GM23248 (cell line): ENCODE data around the gene ZBTB44. TPM values are rescaled to one million over a fixed set of nuclear protein-coding genes. Genes with fewer than 3 reads are reported as not detected.
"Not testable (repeated sequence)": the region's sequence is repeated elsewhere in the genome, so short reads cannot be mapped to it uniquely, and the experiment has no call there.

Experiments
- DNase-seq: peaks from one replicate; pipeline ENCODE4 v3.0.0-alpha.2; 2015
- H2AFZ ChIP-seq: fragments of 200-600 bp; sonication (generic); 2 replicates; pipeline ENCODE4 v1.6.1; 2016; ENCODE audit warnings: antibody characterized with exemption
- H3F3A ChIP-seq: fragments of 200-600 bp; sonication (generic); 2 replicates; pipeline ENCODE4 v1.6.1; 2016; ENCODE audit warnings: mild to moderate bottlenecking, antibody characterized with exemption, mixed run types; ENCODE audit not compliant: insufficient read depth
- H3K27ac ChIP-seq: fragments of 200-600 bp; sonication (generic); 2 replicates; pipeline ENCODE4 v1.5.1; 2016; ENCODE audit warnings: mild to moderate bottlenecking
- H3K27me3 ChIP-seq: fragments of 200-600 bp; sonication (generic); replicated peaks from 2 replicates; pipeline ENCODE4 v1.6.1; 2016; ENCODE audit warnings: mild to moderate bottlenecking; ENCODE audit not compliant: insufficient read depth
- H3K36me3 ChIP-seq: fragments of 200-600 bp; sonication (generic); 2 replicates; pipeline ENCODE4 v1.6.1; 2016; ENCODE audit warnings: low read depth, mild to moderate bottlenecking
- H3K4me1 ChIP-seq: fragments of 200-600 bp; sonication (generic); 2 replicates; pipeline ENCODE4 v1.6.1; 2016; ENCODE audit warnings: mild to moderate bottlenecking; ENCODE audit not compliant: insufficient read depth
- H3K4me2 ChIP-seq: fragments of 200-600 bp; sonication (generic); one replicate; pipeline ENCODE4 v1.6.1; 2016; ENCODE audit warnings: mild to moderate bottlenecking; ENCODE audit not compliant: unreplicated experiment
- H3K4me3 ChIP-seq: fragments of 200-600 bp; sonication (generic); 2 replicates; pipeline ENCODE4 v1.5.1; 2016; ENCODE audit warnings: mild to moderate bottlenecking
- H3K79me2 ChIP-seq: fragments of 200-600 bp; sonication (generic); 2 replicates; pipeline ENCODE4 v1.6.1; 2016; ENCODE audit warnings: mild to moderate bottlenecking; ENCODE audit not compliant: insufficient read depth
- H3K9ac ChIP-seq: fragments of 200-600 bp; sonication (generic); 2 replicates; pipeline ENCODE4 v1.6.1; 2016; ENCODE audit warnings: mild to moderate bottlenecking
- H3K9me2 ChIP-seq: fragments of 200-600 bp; sonication (generic); 2 replicates; pipeline ENCODE4 v1.6.1; 2016; ENCODE audit warnings: mixed run types, mild to moderate bottlenecking, moderate library complexity; ENCODE audit not compliant: insufficient read depth
- H3K9me3 ChIP-seq: fragments of 200-600 bp; sonication (generic); one replicate; pipeline ENCODE4 v1.6.1; 2017; ENCODE audit warnings: low read depth
- H4K20me1 ChIP-seq: fragments of 200-600 bp; sonication (generic); 2 replicates; pipeline ENCODE4 v1.6.0; 2016; ENCODE audit not compliant: insufficient read depth
- EZH2 ChIP-seq: fragments of 200-600 bp; sonication (generic); IDR thresholded peaks from 2 replicates; pipeline ENCODE4 v1.6.1; 2018; ENCODE audit warnings: antibody characterized with exemption, mild to moderate bottlenecking; ENCODE audit not compliant: insufficient read depth, poor library complexity, severe bottlenecking
- EZH2phosphoT487 ChIP-seq: fragments of 200-600 bp; sonication (generic); IDR thresholded peaks from 2 replicates; pipeline ENCODE4 v1.6.1; 2018; ENCODE audit warnings: antibody characterized with exemption, moderate library complexity, mild to moderate bottlenecking, low read depth; ENCODE audit not compliant: insufficient read depth
- WGBS, 2 experiments: methylation state at CpG; one replicate each; pipeline ENCODE4 v1.1.6; 2015 to 2017; ENCODE audit warnings: low lambda C conversion rate in 2 of 2, low coverage in 1 of 2; ENCODE audit errors: missing lambda C conversion rate in 2 of 2; 5-methylcytosine and 5-hydroxymethylcytosine counted together
- in situ Hi-C: fragments of 300-500 bp; cut with MboI; formaldehyde crosslinking; loops from 2 replicates; pipeline ENCODE4 v1.15.0; 2020
- polyA plus RNA-seq: library from polyadenylated mRNA; unstranded; fragments of >200 nt; fragmentation: Nextera tagmentation; extraction: Ambion mirVana; gene quantifications from 2 replicates; pipeline ENCODE4 v1.2.1, GENCODE V29; 2016
- total RNA-seq: library from RNA; depleted of rRNA; stranded (reverse); fragments of >200 nt; shearing (Covaris generic); gene quantifications from 2 replicates; pipeline ENCODE4 v1.2.3, GENCODE V29; 2014

The ZBTB44 gene
- total and polyA plus RNA-seq, 2 experiments from 2014 or later = 4.1 to 17.4 TPM

GRCh38 chr11:130246738-130247137 is 68.0 kb downstream of the ZBTB44 start:
- peaks cover 8% of the 10 kb centered on the region; the same call in 1 of the 2 replicates for H3K4me1 ChIP-seq
- peak; percentile 61 for DNase-seq
- no peaks in the 10 kb centered on the region for H3K9me2 ChIP-seq
- no peak overlapping the region for H2AFZ ChIP-seq
- no peak overlapping the region for H3K9ac ChIP-seq
- H3K27me3 ChIP-seq = no peaks in the 10 kb centered on the region
- no peak overlapping the region for H3K27ac ChIP-seq
- H3F3A ChIP-seq = no peaks in the 10 kb centered on the region
- no peaks in the 10 kb centered on the region for H4K20me1 ChIP-seq
- H3K9me3 ChIP-seq = no peaks in the 10 kb centered on the region
- TF ChIP-seq EZH2phosphoT487 (no peak), EZH2 (no peak)
- H3K4me3 ChIP-seq = no peak overlapping the region
- WGBS, 2 experiments = 43 to 44% methylated on average over 3 of the region's 3 CpGs
- peaks cover 41% of the 10 kb centered on the region for H3K79me2 ChIP-seq
- no peaks in the 10 kb centered on the region for H3K36me3 ChIP-seq
- H3K4me2 ChIP-seq = no peak overlapping the region
- in situ Hi-C loops = no loop called here

DNA sequence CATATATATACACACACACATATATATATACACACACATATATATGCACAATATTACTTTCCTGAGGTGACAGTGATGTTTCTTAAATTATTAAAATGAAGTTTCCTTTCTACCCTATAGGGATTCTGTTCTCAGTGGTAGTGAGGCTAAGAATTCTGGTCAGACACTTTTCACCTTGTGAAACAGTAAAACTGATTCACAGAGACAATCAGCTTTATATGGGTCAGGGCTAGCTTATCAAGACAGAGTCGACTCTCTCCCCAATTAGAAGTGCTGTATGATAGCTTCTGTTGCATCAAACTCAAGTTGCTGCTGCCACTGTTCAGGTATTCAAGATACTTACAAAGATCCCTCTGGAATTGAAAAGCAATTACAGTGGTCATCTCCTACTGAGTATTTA is 68.4 kb downstream of the ZBTB44 start:
- 3 to 22% methylated on average over 1 of the region's 1 CpG for WGBS, 2 experiments
- in situ Hi-C loops = no loop called here

DNA sequence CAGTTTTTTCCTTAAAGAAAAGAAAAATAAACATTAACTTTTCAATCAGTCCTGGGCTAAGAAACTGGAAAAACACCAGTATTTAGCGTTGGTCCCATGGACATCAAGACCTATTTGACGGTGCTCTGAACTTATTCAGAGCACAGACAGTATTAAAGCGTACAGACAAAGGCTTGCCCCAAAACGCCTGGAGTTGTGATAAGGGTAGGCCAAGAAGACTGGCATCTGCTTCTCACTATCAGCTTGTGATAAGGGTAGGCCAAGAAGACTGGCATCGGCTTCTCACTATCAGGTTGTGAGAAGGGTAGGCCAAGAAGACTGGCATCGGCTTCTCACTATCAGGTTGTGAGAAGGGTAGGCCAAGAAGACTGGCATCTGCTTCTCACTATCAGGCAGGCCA is 69.3 kb downstream of the ZBTB44 start:
- H3K27me3 ChIP-seq, H3K9me3 ChIP-seq, DNase-seq, H4K20me1 ChIP-seq, H3K9me2 ChIP-seq, H3K4me3 ChIP-seq, H3K4me1 ChIP-seq, H3F3A ChIP-seq, H3K27ac ChIP-seq, H3K36me3 ChIP-seq, H3K4me2 ChIP-seq, in situ Hi-C loops, H3K9ac ChIP-seq, H2AFZ ChIP-seq: not testable (repeated sequence)
- WGBS, 2 experiments = 97 to 98% methylated on average over 6 of the region's 6 CpGs
- H3K79me2 ChIP-seq = peaks cover 28% of the 10 kb centered on the region

More for the DNA sequence above, 68.4 kb downstream of the ZBTB44 start:
- no peaks in the 10 kb centered on the region for H3K9me2 ChIP-seq
- H3K79me2 ChIP-seq = peaks cover 36% of the 10 kb centered on the region
- H3K4me2 ChIP-seq = no peak overlapping the region
- H3K9ac ChIP-seq = no peak overlapping the region
- peaks cover 8% of the 10 kb centered on the region; the same call in 1 of the 2 replicates for H3K4me1 ChIP-seq
- H4K20me1 ChIP-seq = no peaks in the 10 kb centered on the region
- no peaks in the 10 kb centered on the region for H3F3A ChIP-seq
- H2AFZ ChIP-seq = no peak overlapping the region
- no peak overlapping the region for H3K4me3 ChIP-seq
- DNase-seq = no peak
- H3K36me3 ChIP-seq = no peaks in the 10 kb centered on the region
- H3K27ac ChIP-seq = no peak overlapping the region
- TF ChIP-seq EZH2 (no peak), EZH2phosphoT487 (no peak)
- H3K9me3 ChIP-seq = no peaks in the 10 kb centered on the region
- no peaks in the 10 kb centered on the region for H3K27me3 ChIP-seq

DNA sequence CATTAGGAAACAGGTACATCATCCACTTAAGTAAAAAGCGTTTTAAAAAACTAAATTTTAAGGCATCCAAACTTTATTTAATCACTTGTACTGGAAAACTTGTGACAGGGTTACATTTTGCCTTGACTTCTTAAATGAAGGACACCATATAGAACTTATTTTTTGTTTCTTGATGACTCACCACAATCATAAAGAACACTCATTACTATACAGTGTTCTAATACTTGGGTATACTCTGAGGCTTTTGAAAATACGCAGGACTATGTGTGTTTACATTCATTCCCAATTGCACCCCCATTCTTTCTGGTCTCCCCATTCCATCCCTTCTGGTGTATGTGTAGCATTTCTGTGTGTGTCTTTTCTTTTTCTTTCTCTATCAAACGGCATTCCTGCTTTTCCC is 69.9 kb downstream of the ZBTB44 start:
- TF ChIP-seq EZH2phosphoT487 (no peak), EZH2 (no peak)

GRCh38 chr11:130243816-130244215 is 70.9 kb downstream of the ZBTB44 start:
- Histone ChIP-seq H3K9me3 (no peaks in the 10 kb centered on the region), H3K4me2 (no peak overlapping the region), H3K4me1 (peaks cover 8% of the 10 kb centered on the region; the same call in 1 of the 2 replicates), H3K27me3 (no peaks in the 10 kb centered on the region), H3K9me2 (no peaks in the 10 kb centered on the region), H3K79me2 (peaks cover 25% of the 10 kb centered on the region; the same call in 1 of the 2 replicates), H3F3A (no peaks in the 10 kb centered on the region), H4K20me1 (no peaks in the 10 kb centered on the region), H3K27ac (no peak overlapping the region), H3K4me3 (no peak overlapping the region), H3K36me3 (no peaks in the 10 kb centered on the region), H3K9ac (no peak overlapping the region), H2AFZ (no peak overlapping the region)
- no peak for DNase-seq
- WGBS, 2 experiments = 95 to 96% methylated on average over 2 of the region's 2 CpGs
- TF ChIP-seq EZH2phosphoT487 (no peak), EZH2 (no peak)
- in situ Hi-C loops = no loop called here

More for the DNA sequence above, 69.9 kb downstream of the ZBTB44 start:
- H3K4me3 ChIP-seq = no peak overlapping the region
- peaks cover 25% of the 10 kb centered on the region; the same call in 1 of the 2 replicates for H3K79me2 ChIP-seq
- no peak overlapping the region for H2AFZ ChIP-seq
- no peaks in the 10 kb centered on the region for H4K20me1 ChIP-seq
- H3K9me3 ChIP-seq = no peaks in the 10 kb centered on the region
- H3K9ac ChIP-seq = no peak overlapping the region
- H3K36me3 ChIP-seq = no peaks in the 10 kb centered on the region
- H3K27ac ChIP-seq = no peak overlapping the region
- peaks cover 8% of the 10 kb centered on the region; the same call in 1 of the 2 replicates for H3K4me1 ChIP-seq
- 98 to 99% methylated on average over 3 of the region's 3 CpGs for WGBS, 2 experiments
- no peak overlapping the region for H3K4me2 ChIP-seq
- no peaks in the 10 kb centered on the region for H3K9me2 ChIP-seq
- H3F3A ChIP-seq = no peaks in the 10 kb centered on the region
- no peak for DNase-seq
- in situ Hi-C loops = no loop called here
- no peaks in the 10 kb centered on the region for H3K27me3 ChIP-seq
